GM21717 (cell line): Measurements from ENCODE around the gene RHOB.
"Not testable (repeated sequence)": the region's sequence is repeated elsewhere in the genome, so short reads cannot be mapped to it uniquely, and the experiment has no call there.

Source experiments
- ATAC-seq: cut with Tn5 transposase; IDR thresholded peaks from one replicate; pipeline ENCODE4 v1.9.1; 2021; ENCODE audit warnings: mild to moderate bottlenecking, moderate library complexity; ENCODE audit not compliant: unreplicated experiment

RHOB gene

DNA sequence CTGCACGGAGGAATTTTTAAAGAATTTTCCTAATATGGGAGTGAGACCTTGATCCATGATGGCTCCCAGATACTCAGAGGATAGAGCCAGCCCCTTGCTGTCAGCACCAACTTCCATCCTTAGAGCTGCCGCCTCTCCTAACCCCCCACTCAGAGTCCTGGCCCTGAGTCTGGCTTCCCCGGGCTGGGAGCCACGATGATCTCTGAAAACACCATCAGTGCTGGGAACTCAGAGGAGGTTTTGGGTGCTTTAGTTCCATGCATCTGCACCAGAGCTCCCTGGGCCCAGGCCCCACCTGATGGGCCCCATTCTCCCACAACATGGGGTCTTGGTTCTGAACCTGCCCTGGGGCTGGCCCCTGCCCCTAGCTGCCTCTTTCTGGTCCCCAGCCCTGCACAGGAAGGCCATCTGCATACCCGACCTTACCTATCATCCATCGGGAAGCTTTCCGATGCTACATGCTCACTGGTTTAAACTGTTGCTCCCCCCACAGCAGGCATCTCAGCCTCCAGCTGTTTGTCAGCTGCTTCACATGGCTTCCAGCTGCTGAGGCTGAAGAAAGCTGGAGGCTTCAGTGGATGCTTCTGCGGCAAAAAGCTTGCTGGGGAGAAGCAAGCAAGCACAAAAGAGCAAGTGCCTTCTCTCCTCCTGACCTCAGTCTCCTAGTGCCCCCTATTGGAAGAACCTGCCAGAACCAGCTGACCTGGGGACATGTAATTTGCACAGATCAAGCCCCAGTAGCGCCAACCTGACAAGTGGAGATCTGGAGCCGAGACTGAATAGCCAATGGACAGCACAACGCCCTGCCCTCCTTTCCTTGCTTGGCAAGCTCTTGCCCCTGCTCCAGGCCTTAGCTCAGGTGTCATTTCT is 24.2 kb upstream of the RHOB start:
- no peak for ATAC-seq

DNA sequence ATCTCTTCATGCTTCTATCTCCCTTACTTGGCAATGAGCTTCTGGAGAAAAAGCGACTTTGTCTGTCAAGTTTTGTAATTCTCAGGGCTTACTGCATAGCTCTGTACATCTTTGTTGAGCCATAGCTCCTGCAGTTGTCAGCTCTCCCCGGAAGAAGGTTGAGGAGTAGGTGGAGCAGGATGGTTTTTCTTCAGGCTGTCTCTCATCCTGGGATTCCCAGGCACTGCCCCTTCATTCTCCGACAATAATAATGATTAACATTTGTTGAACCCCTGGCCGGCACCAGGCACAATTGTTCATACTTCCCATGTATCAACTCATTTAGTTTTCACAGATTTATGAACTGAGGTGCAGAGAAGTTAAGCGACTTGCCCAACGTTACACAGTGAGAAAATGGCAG is 23.5 kb upstream of the RHOB start:
- no peak for ATAC-seq

DNA sequence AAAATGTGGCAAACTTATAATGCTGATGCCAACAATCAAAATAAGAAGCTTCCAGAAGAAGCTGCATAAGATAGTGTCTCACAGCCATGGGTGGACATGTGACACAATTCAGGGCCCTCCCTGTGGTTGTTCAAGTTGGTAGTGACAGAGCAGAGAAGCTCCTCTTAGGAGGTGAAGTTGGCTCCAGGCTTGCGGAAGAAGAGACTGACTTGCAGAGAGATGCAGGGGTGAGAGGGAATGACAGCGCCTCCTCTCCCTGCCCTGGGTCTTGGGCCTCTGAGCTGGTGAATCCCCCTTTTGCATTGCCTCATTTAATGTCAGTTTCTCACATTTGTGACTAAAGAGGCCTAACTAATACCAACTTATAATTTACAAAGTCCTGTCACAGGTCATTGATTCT is 23.0 kb upstream of the RHOB start:
- ATAC-seq = no peak

DNA sequence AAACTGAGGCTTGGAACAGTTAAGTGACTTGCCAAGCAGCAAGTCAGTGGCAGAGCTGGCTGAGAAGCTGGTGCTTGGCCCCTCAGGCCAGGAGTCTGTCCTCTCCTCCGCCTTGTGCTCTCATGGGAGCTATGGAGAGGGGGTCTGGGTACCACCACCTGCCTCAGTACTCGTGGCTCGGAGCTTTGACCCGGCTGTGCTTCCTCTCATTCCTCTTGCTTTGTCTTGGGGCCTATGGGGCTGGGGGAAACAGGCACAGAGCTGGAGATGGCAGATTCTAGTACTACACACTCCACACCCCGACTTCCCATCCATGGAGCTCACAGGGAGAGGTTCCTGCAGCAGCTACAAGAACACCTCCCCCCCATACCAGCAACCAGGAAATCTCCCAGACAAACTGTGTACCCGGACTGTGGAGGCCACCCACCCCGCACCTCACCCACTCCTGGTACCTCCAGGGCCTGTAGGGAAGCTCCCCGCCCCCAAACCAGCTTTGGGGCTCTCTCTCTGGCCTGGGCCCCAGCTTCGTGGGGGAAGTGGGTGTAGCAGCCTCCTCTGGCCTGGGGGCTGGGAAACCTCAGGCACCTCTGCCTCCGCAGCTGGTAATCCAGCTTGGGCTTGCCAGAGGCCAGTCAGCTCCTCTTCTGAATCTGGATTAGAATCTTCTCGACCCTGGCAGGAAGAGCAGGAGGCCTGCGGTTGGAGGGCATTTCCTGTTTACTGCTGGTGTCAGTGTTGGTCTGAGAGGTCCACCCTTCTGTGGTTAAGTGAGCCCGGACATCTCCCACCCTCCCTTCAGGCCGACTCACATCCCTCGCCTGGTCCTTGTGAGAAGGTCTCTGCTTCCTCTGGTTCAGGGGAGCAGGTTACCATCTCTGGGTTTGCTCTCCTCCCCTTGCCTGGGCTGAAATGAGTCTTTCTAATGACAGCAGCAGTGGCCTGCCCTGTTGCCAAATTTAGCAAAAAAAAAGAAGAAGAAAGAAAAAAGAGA is 22.3 kb upstream of the RHOB start:
- ATAC-seq = peak; percentile 60

DNA sequence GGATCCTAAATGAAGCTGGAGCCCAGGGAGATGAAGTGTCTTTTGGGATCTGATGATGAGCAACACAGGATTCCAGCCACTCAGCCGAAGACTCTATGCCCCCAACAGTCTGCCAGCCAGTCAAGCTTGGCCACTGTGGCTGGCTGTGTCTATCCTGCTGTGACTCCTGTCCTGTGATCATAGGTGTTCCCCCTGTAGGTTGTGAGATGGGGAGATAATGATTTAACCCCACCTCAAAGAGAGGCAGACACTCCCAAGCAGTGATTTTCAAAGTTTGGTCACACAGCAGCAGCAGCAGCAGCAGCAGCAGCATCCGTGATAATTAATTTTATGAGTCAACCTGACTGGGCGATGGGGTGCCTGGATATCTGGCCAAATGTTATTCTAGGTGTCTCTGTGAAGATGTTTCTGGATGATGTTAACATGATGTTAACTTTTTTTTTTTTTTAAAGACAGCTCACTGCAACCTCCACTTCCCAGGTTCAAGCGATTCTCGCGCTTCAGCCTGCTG is 21.4 kb upstream of the RHOB start:
- peak; percentile 34 for ATAC-seq

DNA sequence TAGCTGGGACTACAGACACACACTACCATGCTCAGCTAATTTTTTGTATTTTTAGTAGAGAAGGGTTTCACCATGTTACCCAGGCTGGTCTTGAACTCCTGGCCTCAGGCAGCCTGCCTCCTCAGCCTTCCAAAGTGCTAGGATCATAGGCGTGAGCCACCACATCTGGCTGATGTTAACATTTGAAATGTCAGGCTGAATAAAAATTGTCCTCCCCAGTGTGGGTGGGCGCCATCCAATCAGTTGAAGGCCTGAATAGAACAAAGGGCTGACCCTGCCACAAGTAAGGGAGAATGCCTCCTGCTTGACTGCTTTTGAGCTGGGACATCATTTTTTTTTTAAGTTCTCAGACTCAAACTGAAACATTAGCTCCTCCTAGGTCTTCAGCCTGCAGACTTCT is 21.0 kb upstream of the RHOB start:
- no peak for ATAC-seq

DNA sequence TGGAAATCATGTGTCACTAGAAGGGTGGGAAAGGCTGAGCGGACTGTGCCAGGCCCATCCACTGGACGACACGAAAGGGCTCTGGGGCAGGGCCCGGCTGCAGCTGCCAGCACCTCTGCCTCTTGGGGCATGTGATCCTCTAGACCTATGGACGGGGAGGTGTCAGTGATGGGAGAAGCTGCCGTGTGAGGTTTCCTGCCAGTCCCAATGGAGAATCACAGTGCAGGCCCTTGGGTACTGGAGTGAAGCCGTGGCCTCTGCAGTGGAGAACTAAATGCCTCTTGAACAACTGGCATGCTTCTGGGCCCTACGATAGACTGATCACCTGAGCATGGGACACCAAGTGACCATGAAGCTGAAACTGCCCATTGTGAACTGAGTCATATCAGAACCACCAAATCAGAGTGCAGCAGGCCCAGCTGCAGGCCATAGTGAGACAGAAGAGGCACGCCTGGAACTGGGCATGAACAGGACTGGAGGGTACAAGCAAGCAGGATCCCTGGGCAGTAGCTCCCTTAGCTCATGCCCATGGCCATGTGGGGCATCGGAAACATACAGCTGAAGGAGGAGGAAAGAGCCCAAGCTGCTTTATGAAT is 18.8 kb upstream of the RHOB start:
- no peak for ATAC-seq

GRCh38 chr2:20428717-20429490 is 18.0 kb upstream of the RHOB start:
- no peak for ATAC-seq

- ATAC-seq = peak; percentile 81
Measured at GRCh38 chr2:20429528-20429927, 17.3 kb upstream of the RHOB start.

DNA sequence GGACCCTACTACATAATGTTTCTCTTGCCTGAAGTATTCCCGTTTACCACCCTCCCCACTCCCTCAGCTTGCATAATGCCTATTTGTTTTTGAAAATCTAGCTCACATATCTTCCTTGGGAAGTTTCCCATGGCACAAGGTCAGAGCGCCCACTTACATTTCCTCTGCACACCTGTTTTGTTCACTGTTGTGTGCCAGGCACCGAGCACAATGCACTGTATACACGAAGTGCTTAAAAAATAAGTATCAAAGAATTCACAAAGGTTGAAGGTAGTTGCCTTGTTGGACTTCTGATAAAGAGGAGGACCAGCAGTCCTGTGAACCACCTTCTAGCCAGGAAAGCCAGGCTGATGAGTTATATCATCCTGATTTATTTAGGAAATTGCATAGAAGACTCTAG is 16.8 kb upstream of the RHOB start:
- ATAC-seq = no peak

DNA sequence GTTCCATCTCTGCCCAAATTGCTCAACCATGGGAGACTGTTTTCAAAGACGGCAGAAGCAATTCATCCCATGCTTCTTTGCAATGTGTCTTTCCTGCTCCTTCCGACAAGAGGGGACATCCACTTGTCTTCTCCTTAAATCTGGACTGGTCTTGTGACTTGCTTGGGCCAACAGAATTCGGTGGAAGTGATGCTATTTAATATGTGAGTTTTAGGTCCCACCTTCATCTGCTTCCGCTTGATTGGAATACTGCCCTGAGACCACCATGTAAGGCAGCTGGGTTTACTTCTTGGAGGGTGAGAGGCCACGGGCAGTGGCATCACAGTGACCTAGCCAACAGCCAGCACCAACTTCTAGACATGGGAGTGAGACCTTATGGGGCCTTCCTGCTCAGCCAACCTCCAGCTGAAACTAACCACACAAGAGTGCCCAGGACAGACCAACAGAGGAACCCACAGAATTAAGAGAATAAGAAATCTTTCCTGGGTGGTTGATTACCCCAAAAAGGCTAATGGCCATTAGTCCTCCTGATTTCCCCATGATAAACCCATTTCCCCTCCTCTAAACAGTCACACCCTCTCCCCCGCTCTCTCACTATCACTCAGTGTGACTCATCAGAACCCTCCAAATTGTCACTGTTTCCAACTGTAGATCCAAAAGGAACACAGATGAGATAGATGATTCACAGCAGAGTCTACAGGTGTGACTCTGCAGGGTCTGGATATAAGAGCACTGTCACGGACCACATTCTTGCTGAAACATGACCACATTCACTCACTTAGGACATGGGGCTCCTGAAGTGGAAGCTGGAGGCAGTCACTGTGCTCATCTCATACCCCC is 16.2 kb upstream of the RHOB start:
- ATAC-seq = peak; percentile 55

GRCh38 chr2:20431301-20431698 is 15.6 kb upstream of the RHOB start:
- ATAC-seq = no peak

- ATAC-seq = no peak
Measured at GRCh38 chr2:20431772-20432171, 15.1 kb upstream of the RHOB start.

DNA sequence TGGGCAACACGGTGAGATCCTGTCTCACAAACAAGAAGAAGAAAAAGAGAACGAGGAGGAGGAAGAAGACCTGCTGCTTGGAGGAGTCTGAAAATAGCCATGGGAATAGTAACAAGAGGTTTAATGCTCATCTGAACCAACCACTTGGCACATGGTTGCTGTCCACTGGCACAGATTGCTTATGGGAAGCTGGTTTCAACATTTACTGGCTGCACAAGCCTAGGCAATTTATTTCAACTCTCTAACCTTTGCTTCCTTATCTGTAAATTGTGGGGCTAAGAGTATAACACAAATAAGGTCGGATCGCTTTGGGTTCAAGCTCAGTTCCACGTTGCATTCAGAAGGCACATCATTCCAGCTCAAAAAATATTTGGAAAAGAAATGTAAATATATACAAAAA is 14.2 kb upstream of the RHOB start:
- ATAC-seq = no peak

GRCh38 chr2:20433249-20433648 is 13.6 kb upstream of the RHOB start:
- ATAC-seq = no peak

DNA sequence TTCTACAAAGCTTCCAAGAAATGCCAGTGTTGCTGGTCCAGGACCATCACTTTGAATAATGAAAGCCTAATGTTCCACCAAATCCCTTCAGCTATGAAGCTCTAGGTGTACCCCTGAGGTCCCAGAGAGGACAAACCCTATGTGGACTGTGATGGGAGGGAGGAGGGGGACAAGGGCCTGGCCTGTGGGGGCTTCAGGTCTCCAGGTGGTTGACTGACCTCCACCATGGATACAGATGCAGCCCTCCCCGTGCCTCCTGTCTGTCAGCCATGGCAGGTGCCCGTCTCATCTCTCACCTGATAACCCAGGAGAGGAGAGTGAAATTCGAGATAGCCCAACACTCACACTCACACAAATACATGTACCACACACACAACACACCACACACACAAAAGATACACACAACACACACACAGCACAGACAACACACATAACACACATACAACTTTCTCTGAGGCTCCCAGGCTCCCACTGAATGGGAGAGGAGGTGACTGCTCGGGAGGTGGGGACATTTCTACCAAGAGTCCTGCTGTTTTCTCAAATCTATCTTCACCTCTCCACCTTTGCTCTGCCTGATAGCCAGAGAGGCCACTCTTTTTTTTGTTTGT is 12.8 kb upstream of the RHOB start:
- no peak for ATAC-seq

GRCh38 chr2:20434588-20435294 is 12.1 kb upstream of the RHOB start:
- ATAC-seq = no peak

- not testable (repeated sequence) for ATAC-seq
Measured at GRCh38 chr2:20435456-20435855, 11.4 kb upstream of the RHOB start.
